Measurements from ENCODE around the gene KYAT1.

The KYAT1 gene
- 0.17 to 0.44 (median 0.19) reads per million in 3 donors for total RNA-seq

DNA sequence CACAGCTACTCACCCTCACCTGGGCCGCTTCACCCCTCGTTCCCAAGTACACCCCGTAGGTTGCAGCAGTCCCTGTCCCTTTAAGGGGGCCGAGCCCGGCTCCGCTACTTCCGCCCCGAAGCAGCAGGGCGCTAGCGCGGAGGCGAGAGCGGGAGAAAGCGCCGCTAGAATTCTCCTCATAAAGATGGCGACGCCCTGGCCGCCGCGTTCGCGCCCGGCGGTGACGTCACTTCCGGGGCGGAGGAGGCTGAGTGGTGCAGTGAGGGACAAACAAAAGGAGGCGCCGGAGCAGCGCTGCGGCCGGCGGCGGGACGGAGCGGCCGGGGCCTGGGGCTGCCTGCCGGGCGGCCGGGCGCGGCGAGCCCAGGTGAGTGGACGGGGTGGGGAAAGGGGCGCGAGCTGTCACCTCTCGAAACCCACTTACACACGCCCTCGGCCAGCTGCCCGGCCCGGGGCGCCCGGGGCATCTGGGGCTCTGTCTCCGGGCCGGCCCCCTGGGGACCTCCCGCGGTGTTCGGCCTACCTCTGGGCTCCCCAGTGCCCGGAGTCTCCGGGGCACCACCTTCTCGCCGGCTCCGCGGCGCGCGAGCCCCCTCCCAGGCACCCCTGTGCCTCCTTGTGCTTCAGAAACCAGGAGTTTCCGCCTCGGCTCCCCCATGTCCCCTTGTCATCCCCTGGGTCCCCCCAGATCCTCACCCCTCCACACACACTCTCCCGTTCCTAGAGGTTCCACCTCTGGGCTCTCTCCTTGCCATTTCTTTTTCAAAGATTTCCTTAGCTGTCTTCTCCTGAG lies at the start of gene KYAT1, which contains the start of gene LRRC8A:
Gene KYAT1, minus strand, starts transcription at position 67 of the 793 bp plus-strand sequence. CDS start 36,545 bp downstream, outside the sequence.
Gene LRRC8A, plus strand, starts transcription at position 250 of the 793 bp plus-strand sequence. CDS start 25,032 bp downstream, outside the sequence.
- Histone ChIP-seq H3K4me1 (ENCODE audit: control insufficient read depth, insufficient read depth, low read length, poor library complexity, severe bottlenecking) (peaks cover 12% of the 10 kb centered on the region), H3K36me3 (ENCODE audit: control insufficient read depth, insufficient read depth, low read length) (peaks cover 23% of the 10 kb centered on the region), H3K9me3 (ENCODE audit: control insufficient read depth, low read length) (no peaks in the 10 kb centered on the region), H3K27me3 (replicated peaks; ENCODE audit: control insufficient read depth, insufficient read depth, low read length, poor library complexity, severe bottlenecking) (no peaks in the 10 kb centered on the region), H3K27ac (ENCODE audit: insufficient read depth, low read length, poor library complexity, severe bottlenecking) (peak within 1 kb of the TSS; percentile 87), H3K4me3 (ENCODE audit: insufficient read depth, low read depth, low read length, poor library complexity, severe bottlenecking) (peak within 1 kb of the TSS; percentile 98)
- peak; percentile 95 to 97 (median 96) for DNase-seq

DNA sequence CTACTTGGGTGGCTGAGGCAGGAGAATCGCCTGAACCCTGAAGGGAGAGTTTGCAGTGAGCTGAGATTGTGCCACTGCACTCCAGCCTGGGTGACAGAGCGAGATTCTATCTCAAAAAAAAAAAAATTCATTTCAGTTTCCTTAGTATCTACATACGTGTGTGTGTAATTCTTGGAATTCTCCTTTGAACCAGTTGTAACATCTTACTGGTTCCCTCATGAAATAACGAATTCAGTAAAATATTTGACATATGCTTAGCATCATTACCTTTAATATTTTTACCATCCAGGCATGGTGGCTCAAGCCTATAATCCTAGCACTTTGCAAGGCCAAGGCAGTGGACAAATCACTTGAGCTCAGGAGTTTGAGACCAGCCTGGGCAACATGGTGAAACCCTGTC lies 47.8 kb upstream of the KYAT1 start:
- H3K9me3 ChIP-seq (ENCODE audit: control insufficient read depth, low read length): no peaks in the 10 kb centered on the region
- H3K4me3 ChIP-seq (ENCODE audit: insufficient read depth, low read depth, low read length, poor library complexity, severe bottlenecking): no peak overlapping the region
- H3K4me1 ChIP-seq (ENCODE audit: control insufficient read depth, insufficient read depth, low read length, poor library complexity, severe bottlenecking): peaks cover 4% of the 10 kb centered on the region
- H3K27me3 ChIP-seq (replicated peaks; ENCODE audit: control insufficient read depth, insufficient read depth, low read length, poor library complexity, severe bottlenecking): no peaks in the 10 kb centered on the region
- DNase-seq: no peak
- H3K27ac ChIP-seq (ENCODE audit: insufficient read depth, low read length, poor library complexity, severe bottlenecking): no peak overlapping the region
- H3K36me3 ChIP-seq (ENCODE audit: control insufficient read depth, insufficient read depth, low read length): no peaks in the 10 kb centered on the region

DNA sequence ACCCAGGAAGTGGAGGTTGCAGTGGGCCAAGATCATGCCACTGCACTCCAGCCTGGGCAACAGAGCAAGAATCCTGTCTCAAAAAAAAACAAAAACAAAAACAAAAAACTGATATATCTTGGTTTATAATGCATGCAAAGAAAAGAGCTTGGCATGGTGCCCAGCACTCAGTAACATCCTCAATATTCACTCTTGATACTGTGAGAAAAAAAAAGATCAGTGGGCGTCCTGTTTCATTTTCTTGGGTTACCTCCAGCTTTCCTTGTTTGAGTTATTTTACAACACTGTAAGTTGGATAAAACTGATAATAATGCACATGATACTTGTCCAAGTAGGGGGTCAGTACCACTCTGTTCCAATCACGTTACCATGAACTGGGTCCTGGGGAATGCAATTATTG lies 46.9 kb upstream of the KYAT1 start:
- Histone ChIP-seq H3K36me3 (ENCODE audit: control insufficient read depth, insufficient read depth, low read length) (no peaks in the 10 kb centered on the region), H3K4me3 (ENCODE audit: insufficient read depth, low read depth, low read length, poor library complexity, severe bottlenecking) (no peak overlapping the region), H3K27me3 (replicated peaks; ENCODE audit: control insufficient read depth, insufficient read depth, low read length, poor library complexity, severe bottlenecking) (no peaks in the 10 kb centered on the region), H3K27ac (ENCODE audit: insufficient read depth, low read length, poor library complexity, severe bottlenecking) (no peak overlapping the region), H3K4me1 (ENCODE audit: control insufficient read depth, insufficient read depth, low read length, poor library complexity, severe bottlenecking) (peaks cover 4% of the 10 kb centered on the region), H3K9me3 (ENCODE audit: control insufficient read depth, low read length) (no peaks in the 10 kb centered on the region)
- no peak for DNase-seq

DNA sequence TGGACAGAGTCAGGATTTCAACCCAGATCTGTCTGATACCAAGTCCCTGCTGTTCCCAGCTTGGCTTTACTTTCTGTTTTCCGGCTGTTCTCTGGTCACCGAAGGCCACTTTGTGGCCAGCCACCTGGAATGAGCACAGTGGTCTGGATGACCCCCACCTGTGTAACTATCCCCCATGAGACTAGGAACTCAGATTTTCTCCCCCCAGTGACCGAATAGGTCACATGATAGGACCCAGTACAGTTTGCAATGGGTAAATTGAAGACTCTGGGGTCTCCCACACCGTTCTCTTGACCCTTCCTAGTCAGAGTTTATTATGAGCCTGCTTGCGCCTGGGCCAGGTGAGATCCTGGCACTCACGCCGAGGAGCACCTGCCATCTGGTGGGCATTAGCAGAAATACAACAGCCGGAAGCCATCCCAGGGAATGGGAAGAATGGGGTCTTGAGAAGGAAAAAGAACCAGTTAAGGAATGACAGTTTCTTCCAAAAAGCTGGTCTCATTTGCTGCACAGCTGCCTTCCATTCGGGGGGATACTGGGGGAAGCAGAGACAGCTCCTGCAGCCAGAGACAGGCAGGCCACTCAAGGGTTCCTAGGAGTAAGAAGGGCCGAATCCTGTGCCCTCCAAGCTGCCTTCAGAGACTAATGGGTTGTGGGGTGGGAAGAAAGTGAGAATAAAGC lies 46.1 kb upstream of the KYAT1 start:
- Histone ChIP-seq H3K9me3 (ENCODE audit: control insufficient read depth, low read length) (no peaks in the 10 kb centered on the region), H3K4me1 (ENCODE audit: control insufficient read depth, insufficient read depth, low read length, poor library complexity, severe bottlenecking) (peaks cover 4% of the 10 kb centered on the region), H3K4me3 (ENCODE audit: insufficient read depth, low read depth, low read length, poor library complexity, severe bottlenecking) (no peak overlapping the region), H3K27me3 (replicated peaks; ENCODE audit: control insufficient read depth, insufficient read depth, low read length, poor library complexity, severe bottlenecking) (no peaks in the 10 kb centered on the region), H3K36me3 (ENCODE audit: control insufficient read depth, insufficient read depth, low read length) (no peaks in the 10 kb centered on the region), H3K27ac (ENCODE audit: insufficient read depth, low read length, poor library complexity, severe bottlenecking) (no peak overlapping the region)
- DNase-seq: peak; percentile 18 to 38 (median 22)

DNA sequence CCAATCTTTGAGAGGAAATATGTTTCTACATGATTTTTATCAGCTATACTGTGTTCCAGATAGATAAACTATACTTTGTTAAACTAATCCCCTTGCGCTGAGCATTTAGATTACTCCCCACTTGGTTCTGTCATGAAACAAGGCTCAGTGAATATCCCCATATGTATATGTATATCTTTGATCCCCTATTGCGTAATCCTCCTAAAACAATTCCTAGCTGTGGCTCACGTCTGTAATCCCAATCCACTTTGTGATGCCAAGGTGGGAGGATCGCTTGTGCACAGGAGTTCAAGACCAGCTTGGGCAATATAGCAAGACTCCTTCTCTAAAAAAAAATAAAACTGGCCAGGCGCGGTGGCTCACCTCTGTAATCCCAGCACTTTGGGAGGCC lies 41.7 kb upstream of the KYAT1 start:
- no peak for DNase-seq
- no peak overlapping the region for H3K27ac ChIP-seq (ENCODE audit: insufficient read depth, low read length, poor library complexity, severe bottlenecking)
- no peak overlapping the region for H3K4me3 ChIP-seq (ENCODE audit: insufficient read depth, low read depth, low read length, poor library complexity, severe bottlenecking)
- H3K4me1 ChIP-seq (ENCODE audit: control insufficient read depth, insufficient read depth, low read length, poor library complexity, severe bottlenecking): peaks cover 4% of the 10 kb centered on the region
- no peaks in the 10 kb centered on the region for H3K9me3 ChIP-seq (ENCODE audit: control insufficient read depth, low read length)
- no peaks in the 10 kb centered on the region for H3K27me3 ChIP-seq (replicated peaks; ENCODE audit: control insufficient read depth, insufficient read depth, low read length, poor library complexity, severe bottlenecking)
- H3K36me3 ChIP-seq (ENCODE audit: control insufficient read depth, insufficient read depth, low read length): peaks cover 7% of the 10 kb centered on the region

DNA sequence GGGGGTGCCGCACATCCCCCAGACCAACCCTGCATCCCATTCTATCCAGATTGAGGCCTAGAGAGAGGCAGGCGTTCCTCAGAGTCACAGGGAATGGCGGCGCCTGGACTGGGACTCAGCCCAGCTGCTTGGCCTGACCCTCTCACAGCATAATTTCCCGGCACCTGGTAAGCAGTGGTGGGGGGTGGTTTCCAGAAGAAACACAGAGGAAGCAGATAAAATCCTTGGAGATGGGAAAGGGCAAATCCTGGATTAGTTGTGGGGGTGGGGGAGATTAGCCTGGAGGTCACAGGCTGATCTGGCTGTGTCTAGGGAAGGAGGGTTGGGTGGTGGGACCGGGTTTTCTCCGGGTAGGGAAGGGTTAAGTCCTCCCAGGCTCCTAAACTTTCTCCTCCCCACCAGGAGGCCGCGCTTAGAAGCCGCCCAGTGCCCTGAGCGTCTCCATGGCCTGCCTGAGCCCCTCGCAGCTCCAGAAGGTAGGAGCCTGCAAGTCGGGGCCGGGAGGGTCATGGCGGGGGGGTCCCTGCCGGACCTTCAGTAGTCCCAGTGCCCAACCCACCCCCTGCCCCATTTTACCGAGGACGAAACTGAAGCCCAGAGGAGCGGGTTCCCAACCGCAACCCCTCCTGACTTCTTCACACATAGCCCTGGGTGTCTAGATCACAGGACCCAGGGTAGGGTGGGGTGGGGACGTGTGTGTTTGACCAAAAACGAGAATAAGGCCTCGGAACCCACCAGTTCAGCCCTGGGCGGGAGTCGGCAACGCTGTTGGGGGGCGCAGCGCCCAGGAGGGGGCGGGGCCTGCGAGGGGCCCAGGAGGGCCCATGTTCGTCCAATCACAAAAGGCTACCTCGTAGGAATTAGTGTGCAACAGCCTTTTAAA lies 40.4 kb upstream of the KYAT1 start:
- no peak overlapping the region for H3K27ac ChIP-seq (ENCODE audit: insufficient read depth, low read length, poor library complexity, severe bottlenecking)

DNA sequence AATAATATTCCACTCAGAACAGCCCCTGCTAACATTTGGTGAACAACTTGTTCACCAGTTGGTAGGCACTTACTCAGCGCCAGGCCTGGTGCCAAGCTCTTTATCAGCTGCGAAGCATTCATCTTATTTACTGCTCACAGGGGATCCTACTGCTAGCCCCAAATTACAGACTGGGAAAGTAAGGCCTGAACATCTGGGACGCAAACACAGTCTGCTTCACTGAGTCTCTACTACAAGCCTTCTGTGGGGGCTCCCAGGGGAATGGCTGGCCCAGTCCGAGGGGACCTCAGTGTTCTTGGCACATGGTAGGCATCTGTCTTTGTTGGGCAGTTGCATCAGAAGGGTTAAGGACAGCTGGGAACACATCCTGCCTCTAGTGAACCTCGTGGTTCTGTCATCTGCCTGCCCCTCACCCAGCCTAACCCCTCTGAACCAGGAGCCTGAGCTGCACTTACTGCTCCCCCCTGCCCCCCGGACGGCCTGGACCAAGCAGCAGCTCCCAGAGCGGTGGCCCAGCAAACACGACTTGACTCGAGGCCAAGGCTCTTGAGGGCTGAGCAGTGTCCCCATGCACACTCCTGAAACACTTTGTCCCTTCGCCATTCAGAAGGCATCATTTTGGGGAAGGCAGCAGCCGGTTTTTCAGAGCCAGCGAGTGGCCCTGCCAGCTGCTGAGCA lies 38.8 kb upstream of the KYAT1 start, which contains the start of gene PHYHD1:
Gene PHYHD1, plus strand, starts transcription at position 602 of the 678 bp plus-strand sequence. CDS start 1,342 bp downstream, outside the sequence.
- H3K27ac ChIP-seq (ENCODE audit: insufficient read depth, low read length, poor library complexity, severe bottlenecking): no peak within 1 kb of the TSS
- no peak for DNase-seq
- no peaks in the 10 kb centered on the region for H3K4me1 ChIP-seq (ENCODE audit: control insufficient read depth, insufficient read depth, low read length, poor library complexity, severe bottlenecking)
- H3K4me3 ChIP-seq (ENCODE audit: insufficient read depth, low read depth, low read length, poor library complexity, severe bottlenecking): no peak within 1 kb of the TSS
- H3K27me3 ChIP-seq (replicated peaks; ENCODE audit: control insufficient read depth, insufficient read depth, low read length, poor library complexity, severe bottlenecking): no peaks in the 10 kb centered on the region
- peaks cover 28% of the 10 kb centered on the region for H3K36me3 ChIP-seq (ENCODE audit: control insufficient read depth, insufficient read depth, low read length)
- H3K9me3 ChIP-seq (ENCODE audit: control insufficient read depth, low read length): no peaks in the 10 kb centered on the region

More for the DNA sequence above, 40.4 kb upstream of the KYAT1 start:
- no peak for DNase-seq
- H3K9me3 ChIP-seq (ENCODE audit: control insufficient read depth, low read length): no peaks in the 10 kb centered on the region
- no peak overlapping the region for H3K4me3 ChIP-seq (ENCODE audit: insufficient read depth, low read depth, low read length, poor library complexity, severe bottlenecking)
- H3K4me1 ChIP-seq (ENCODE audit: control insufficient read depth, insufficient read depth, low read length, poor library complexity, severe bottlenecking): no peaks in the 10 kb centered on the region
- peaks cover 18% of the 10 kb centered on the region for H3K36me3 ChIP-seq (ENCODE audit: control insufficient read depth, insufficient read depth, low read length)
- H3K27me3 ChIP-seq (replicated peaks; ENCODE audit: control insufficient read depth, insufficient read depth, low read length, poor library complexity, severe bottlenecking): no peaks in the 10 kb centered on the region

DNA sequence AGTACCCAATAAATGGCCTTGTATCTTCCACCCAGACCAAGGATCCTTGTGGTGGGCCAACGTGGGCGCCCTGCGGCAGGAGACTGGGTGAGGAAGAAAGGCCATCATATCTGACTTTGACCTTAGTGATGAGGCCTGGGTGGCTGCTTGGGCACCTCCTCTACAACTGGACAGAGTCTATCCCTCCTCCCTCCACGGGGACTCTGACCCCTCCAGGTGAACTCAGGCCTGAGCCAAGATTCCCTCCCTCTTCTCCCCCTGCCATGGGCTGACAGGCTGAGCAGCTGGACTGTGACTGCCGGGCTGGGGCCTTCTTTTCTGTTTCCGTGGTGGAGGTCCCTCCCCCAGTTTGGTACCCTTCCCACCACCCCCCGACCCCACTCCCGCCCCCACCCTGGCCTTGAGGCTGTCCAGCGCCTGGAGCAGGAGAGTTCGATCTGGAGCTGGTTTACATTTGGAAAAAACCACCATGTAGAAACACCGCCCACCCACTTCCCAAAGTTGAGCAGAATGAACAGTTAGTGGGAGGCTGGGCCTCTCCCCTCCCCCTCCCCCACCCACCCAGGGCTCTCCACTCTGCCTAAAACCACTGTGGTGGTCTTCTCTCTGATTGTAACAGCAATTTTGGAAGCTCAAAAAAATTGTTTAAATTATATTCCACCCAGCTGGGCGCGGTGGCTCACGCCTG lies 37.8 kb upstream of the KYAT1 start:
- Histone ChIP-seq H3K4me1 (ENCODE audit: control insufficient read depth, insufficient read depth, low read length, poor library complexity, severe bottlenecking) (no peaks in the 10 kb centered on the region), H3K4me3 (ENCODE audit: insufficient read depth, low read depth, low read length, poor library complexity, severe bottlenecking) (no peak overlapping the region), H3K27me3 (replicated peaks; ENCODE audit: control insufficient read depth, insufficient read depth, low read length, poor library complexity, severe bottlenecking) (no peaks in the 10 kb centered on the region), H3K27ac (ENCODE audit: insufficient read depth, low read length, poor library complexity, severe bottlenecking) (no peak overlapping the region), H3K9me3 (ENCODE audit: control insufficient read depth, low read length) (no peaks in the 10 kb centered on the region), H3K36me3 (ENCODE audit: control insufficient read depth, insufficient read depth, low read length) (peaks cover 33% of the 10 kb centered on the region)
- no peak for DNase-seq

DNA sequence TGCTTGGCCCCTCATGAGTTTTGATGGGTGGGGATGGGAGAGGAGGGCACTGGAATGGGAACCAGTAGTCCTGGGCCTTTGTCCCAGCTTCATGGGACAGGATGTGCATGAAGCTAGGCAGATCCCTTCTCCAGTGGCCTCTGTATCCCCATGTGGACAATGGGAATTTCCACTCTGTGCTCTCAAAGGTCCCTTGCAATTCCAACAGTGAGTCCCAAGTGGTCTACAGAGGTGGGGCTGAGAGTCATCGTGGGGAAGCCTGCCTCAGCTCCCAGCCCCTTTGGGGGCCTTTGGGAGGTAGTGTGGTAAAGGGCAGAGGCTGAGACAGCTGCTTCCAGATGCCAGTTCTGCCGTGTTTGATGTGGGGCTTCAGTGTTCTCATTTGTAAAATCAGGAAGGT lies 37.2 kb upstream of the KYAT1 start:
- no peak overlapping the region for H3K27ac ChIP-seq (ENCODE audit: insufficient read depth, low read length, poor library complexity, severe bottlenecking)
- peaks cover 34% of the 10 kb centered on the region for H3K36me3 ChIP-seq (ENCODE audit: control insufficient read depth, insufficient read depth, low read length)
- no peaks in the 10 kb centered on the region for H3K27me3 ChIP-seq (replicated peaks; ENCODE audit: control insufficient read depth, insufficient read depth, low read length, poor library complexity, severe bottlenecking)
- no peaks in the 10 kb centered on the region for H3K4me1 ChIP-seq (ENCODE audit: control insufficient read depth, insufficient read depth, low read length, poor library complexity, severe bottlenecking)
- DNase-seq: no peak
- no peaks in the 10 kb centered on the region for H3K9me3 ChIP-seq (ENCODE audit: control insufficient read depth, low read length)
- H3K4me3 ChIP-seq (ENCODE audit: insufficient read depth, low read depth, low read length, poor library complexity, severe bottlenecking): no peak overlapping the region
